Measurements from ENCODE around the gene ST8SIA5. TPM values are rescaled to one million over a fixed set of nuclear protein-coding genes. Genes with fewer than 3 reads are reported as not detected.

Gene ST8SIA5
- polyA plus RNA-seq, 3 donors = not detected

- no peak overlapping the region for H3K4me2 ChIP-seq (replicated peaks; ENCODE audit: extremely low read depth, low read length, poor library complexity, severe bottlenecking)
- DNase-seq = no peak
- no peak overlapping the region for H3K27ac ChIP-seq (ENCODE audit: low read depth in 1 of 2, low read length in 2 of 2)
- no peaks in the 10 kb centered on the region for H3K27me3 ChIP-seq (ENCODE audit: control insufficient read depth in 2 of 2, insufficient read depth in 2 of 2, low read length in 2 of 2)
- WGBS (ENCODE audit: insufficient coverage) = 62% methylated on average over 6 of the region's 7 CpGs
- Mint-ChIP-seq H3K27ac (no peak overlapping the region), H3K27me3 (ENCODE audit: low read depth in 3 of 3) (peaks cover 5 to 10% (median 7%) of the 10 kb centered on the region in 3 donors), H3K9me3 (no peaks in the 10 kb centered on the region), H3K36me3 (no peaks in the 10 kb centered on the region), H3K4me1 (no peaks in the 10 kb centered on the region), H3K4me3 (no peak overlapping the region)
- no peak overlapping the region for H2AFZ ChIP-seq (ENCODE audit: insufficient read depth, low read depth, low read length, poor library complexity, severe bottlenecking)
- no peaks in the 10 kb centered on the region for H3K4me1 ChIP-seq (ENCODE audit: control insufficient read depth in 1 of 2, insufficient read depth in 2 of 2, low read length in 2 of 2)
- TF ChIP-seq, protein P1, sequence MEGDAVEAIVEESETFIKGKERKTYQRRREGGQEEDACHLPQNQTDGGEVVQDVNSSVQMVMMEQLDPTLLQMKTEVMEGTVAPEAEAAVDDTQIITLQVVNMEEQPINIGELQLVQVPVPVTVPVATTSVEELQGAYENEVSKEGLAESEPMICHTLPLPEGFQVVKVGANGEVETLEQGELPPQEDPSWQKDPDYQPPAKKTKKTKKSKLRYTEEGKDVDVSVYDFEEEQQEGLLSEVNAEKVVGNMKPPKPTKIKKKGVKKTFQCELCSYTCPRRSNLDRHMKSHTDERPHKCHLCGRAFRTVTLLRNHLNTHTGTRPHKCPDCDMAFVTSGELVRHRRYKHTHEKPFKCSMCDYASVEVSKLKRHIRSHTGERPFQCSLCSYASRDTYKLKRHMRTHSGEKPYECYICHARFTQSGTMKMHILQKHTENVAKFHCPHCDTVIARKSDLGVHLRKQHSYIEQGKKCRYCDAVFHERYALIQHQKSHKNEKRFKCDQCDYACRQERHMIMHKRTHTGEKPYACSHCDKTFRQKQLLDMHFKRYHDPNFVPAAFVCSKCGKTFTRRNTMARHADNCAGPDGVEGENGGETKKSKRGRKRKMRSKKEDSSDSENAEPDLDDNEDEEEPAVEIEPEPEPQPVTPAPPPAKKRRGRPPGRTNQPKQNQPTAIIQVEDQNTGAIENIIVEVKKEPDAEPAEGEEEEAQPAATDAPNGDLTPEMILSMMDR (IDR thresholded peaks at IDR 0.05) = no peak
- intact Hi-C loops (cut with micrococcal nuclease) = no loop called here
- no peaks in the 10 kb centered on the region for H3K36me3 ChIP-seq (replicated peaks in 1 of 2; ENCODE audit: control insufficient read depth in 1 of 2, insufficient read depth in 2 of 2, low read length in 2 of 2)
- no peaks in the 10 kb centered on the region for H3K9me3 ChIP-seq (replicated peaks in 1 of 2; ENCODE audit: control insufficient read depth in 1 of 2, insufficient read depth in 1 of 2, low read length in 2 of 2)
- H4K20me1 ChIP-seq (ENCODE audit: insufficient read depth, low read length) = no peaks in the 10 kb centered on the region
- no peak overlapping the region for H3K4me3 ChIP-seq (replicated peaks in 1 of 3; ENCODE audit: low read depth in 2 of 3, low read length in 3 of 3)
- H3K79me2 ChIP-seq (ENCODE audit: insufficient read depth, low read length) = no peaks in the 10 kb centered on the region
- H3K9ac ChIP-seq (ENCODE audit: insufficient read depth, low read length, poor library complexity, severe bottlenecking) = no peak overlapping the region
These were observed 52.7 kb downstream of the ST8SIA5 start for GRCh38 chr18:46704189-46704588.

- no peaks in the 10 kb centered on the region for H3K4me1 Mint-ChIP-seq
- no peaks in the 10 kb centered on the region for H3K36me3 Mint-ChIP-seq
- Histone ChIP-seq H3K4me1 (ENCODE audit: control insufficient read depth in 1 of 2, insufficient read depth in 2 of 2, low read length in 2 of 2) (no peaks in the 10 kb centered on the region), H3K4me2 (replicated peaks; ENCODE audit: extremely low read depth, low read length, poor library complexity, severe bottlenecking) (no peak overlapping the region), H3K27ac (ENCODE audit: low read depth in 1 of 2, low read length in 2 of 2) (no peak overlapping the region), H3K79me2 (ENCODE audit: insufficient read depth, low read length) (no peaks in the 10 kb centered on the region), H4K20me1 (ENCODE audit: insufficient read depth, low read length) (no peaks in the 10 kb centered on the region), H3K36me3 (replicated peaks in 1 of 2; ENCODE audit: control insufficient read depth in 1 of 2, insufficient read depth in 2 of 2, low read length in 2 of 2) (no peaks in the 10 kb centered on the region), H3K9me3 (replicated peaks in 1 of 2; ENCODE audit: control insufficient read depth in 1 of 2, insufficient read depth in 1 of 2, low read length in 2 of 2) (no peaks in the 10 kb centered on the region), H2AFZ (ENCODE audit: insufficient read depth, low read depth, low read length, poor library complexity, severe bottlenecking) (no peak overlapping the region), H3K4me3 (replicated peaks in 1 of 3; ENCODE audit: low read depth in 2 of 3, low read length in 3 of 3) (no peak overlapping the region), H3K27me3 (ENCODE audit: control insufficient read depth in 2 of 2, insufficient read depth in 2 of 2, low read length in 2 of 2) (no peaks in the 10 kb centered on the region), H3K9ac (ENCODE audit: insufficient read depth, low read length, poor library complexity, severe bottlenecking) (no peak overlapping the region)
- peaks cover 4 to 7% (median 6%) of the 10 kb centered on the region in 7 donors for H3K9me3 Mint-ChIP-seq
- H3K27ac Mint-ChIP-seq = no peak overlapping the region
- H3K4me3 Mint-ChIP-seq = no peak overlapping the region
- TF ChIP-seq, protein P1 (IDR thresholded peaks at IDR 0.05) = no peak
- no peak for DNase-seq
- WGBS (ENCODE audit: insufficient coverage) = 95% methylated on average over 6 of the region's 6 CpGs
- H3K27me3 Mint-ChIP-seq (ENCODE audit: low read depth in 3 of 3) = peaks cover 7 to 10% (median 8%) of the 10 kb centered on the region in 3 donors
- intact Hi-C loops (cut with micrococcal nuclease) = no loop called here
These were observed 54.4 kb downstream of the ST8SIA5 start for GRCh38 chr18:46702471-46702870.

Data from CD14-positive monocyte (primary cell).